OCI-LY1 (cell line): ENCODE measurements around the gene KLHL6.

ENCODE experiments used
- EZH2 ChIP-seq: fragments of 200-600 bp; sonication (generic), shearing (Covaris generic); IDR thresholded peaks from 2 replicates; pipeline ENCODE4 v1.8.0; 2017; ENCODE audit warnings: borderline replicate concordance, mixed run types, mild to moderate bottlenecking, antibody characterized with exemption, low read length, moderate library complexity, mixed read lengths
- TF ChIP-seq, protein P1 (sequence below): fragments of 200-600 bp; sonication (generic), shearing (Covaris generic); IDR thresholded peaks from 2 replicates; pipeline ENCODE4 v1.5.1; 2017; ENCODE audit warnings: mild to moderate bottlenecking, antibody characterized with exemption, low read length, moderate library complexity, mixed read lengths

DNA sequence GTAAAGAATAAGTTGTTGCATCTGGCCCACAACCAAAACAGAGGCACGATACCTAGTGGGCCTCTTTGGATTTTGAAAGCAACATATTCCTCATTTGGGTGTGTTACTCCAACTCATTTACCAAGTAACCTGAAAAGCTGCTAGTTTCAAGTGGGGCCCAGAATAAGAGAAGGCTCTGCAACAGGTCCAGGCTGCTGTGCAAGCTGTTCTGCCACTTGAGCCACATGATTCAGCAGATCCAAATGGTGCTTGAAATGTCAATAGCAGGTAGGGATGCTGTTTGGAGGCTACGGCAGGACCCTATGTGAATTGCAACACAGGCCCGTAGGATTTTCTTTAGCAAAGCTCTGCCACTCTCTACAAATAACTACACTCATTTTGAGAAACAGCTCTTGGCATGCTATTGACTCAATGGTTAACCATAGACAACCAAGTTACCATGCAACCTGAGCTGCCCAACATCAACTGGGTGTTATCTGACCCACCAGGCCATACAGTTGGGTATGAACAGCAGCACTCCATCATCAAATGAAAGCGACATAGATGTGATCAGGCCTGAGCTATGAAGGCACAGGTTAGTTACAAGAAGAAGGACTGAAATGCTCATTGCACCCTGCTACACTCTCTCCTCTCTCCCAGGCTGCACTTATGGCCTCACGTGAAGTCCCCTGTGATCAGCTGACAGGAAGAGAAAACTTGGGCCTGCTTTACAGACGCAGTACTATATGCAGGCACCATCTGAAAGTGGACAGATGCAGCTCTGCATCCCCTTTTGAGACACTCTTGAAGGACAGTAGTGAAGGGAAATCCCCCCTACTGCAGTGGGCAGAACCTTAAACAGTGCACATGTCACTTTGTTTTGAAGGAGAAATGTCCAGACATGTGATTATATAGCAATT is 117.6 kb downstream of the KLHL6 start:
- no peak for TF ChIP-seq EZH2
- TF ChIP-seq, protein P1, sequence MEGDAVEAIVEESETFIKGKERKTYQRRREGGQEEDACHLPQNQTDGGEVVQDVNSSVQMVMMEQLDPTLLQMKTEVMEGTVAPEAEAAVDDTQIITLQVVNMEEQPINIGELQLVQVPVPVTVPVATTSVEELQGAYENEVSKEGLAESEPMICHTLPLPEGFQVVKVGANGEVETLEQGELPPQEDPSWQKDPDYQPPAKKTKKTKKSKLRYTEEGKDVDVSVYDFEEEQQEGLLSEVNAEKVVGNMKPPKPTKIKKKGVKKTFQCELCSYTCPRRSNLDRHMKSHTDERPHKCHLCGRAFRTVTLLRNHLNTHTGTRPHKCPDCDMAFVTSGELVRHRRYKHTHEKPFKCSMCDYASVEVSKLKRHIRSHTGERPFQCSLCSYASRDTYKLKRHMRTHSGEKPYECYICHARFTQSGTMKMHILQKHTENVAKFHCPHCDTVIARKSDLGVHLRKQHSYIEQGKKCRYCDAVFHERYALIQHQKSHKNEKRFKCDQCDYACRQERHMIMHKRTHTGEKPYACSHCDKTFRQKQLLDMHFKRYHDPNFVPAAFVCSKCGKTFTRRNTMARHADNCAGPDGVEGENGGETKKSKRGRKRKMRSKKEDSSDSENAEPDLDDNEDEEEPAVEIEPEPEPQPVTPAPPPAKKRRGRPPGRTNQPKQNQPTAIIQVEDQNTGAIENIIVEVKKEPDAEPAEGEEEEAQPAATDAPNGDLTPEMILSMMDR = no peak
